Measurements from ENCODE around the gene ABHD13. TPM values are rescaled to one million over a fixed set of nuclear protein-coding genes. Genes with fewer than 3 reads are reported as not detected.

The ABHD13 gene
- total RNA-seq, 1 experiment from 2014 or later: 4.1 TPM

DNA sequence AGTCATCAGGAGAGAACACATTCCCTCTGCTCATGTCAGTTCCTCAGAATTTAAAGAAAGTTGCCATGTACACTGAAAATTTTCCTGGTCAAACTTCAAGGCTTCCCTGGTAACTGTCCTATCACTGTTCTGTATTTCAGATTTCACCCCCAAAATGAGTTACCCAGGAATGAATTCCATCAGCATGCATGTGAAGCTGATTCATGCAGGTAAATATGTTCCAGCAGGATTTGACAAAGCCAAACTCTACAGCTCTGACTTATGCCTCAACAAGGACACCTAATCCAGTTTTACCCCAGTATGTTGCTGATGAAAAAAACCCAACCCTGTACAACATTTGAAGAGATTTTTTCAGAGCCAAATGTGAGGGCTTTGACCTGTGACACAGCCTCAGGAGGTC, 24.4 kb upstream of the ABHD13 start:
- H2AFZ ChIP-seq (ENCODE audit: low read depth, low read length, poor library complexity, severe bottlenecking): no peak overlapping the region
- H3K79me2 ChIP-seq (ENCODE audit: insufficient read depth, low read length): no peaks in the 10 kb centered on the region
- intact Hi-C loops (cut with micrococcal nuclease): no loop called here
- no peaks in the 10 kb centered on the region for H3K36me3 ChIP-seq (ENCODE audit: control insufficient read depth in 1 of 2, insufficient read depth in 2 of 2, low read length in 2 of 2)
- H3K9ac ChIP-seq (ENCODE audit: low read length): no peak overlapping the region
- H4K20me1 ChIP-seq (ENCODE audit: insufficient read depth): no peaks in the 10 kb centered on the region
- no peak overlapping the region for H3K4me2 ChIP-seq (ENCODE audit: low read length)
- no peaks in the 10 kb centered on the region; the same call in 1 of the 2 replicates for H3K27me3 ChIP-seq (ENCODE audit: insufficient read depth, low read length)
- no peaks in the 10 kb centered on the region for H3K9me3 ChIP-seq (ENCODE audit: control insufficient read depth in 1 of 2, insufficient read depth in 1 of 2, low read depth in 1 of 2, low read length in 2 of 2)
- ChIA-PET POLR2A (no interaction called here), RAD21 (ENCODE audit: low non-redundant PET in 1 of 2, low total read pairs in 2 of 2, uncharacterized antibody in 2 of 2, unreplicated experiment in 2 of 2) (no interaction called here), CTCF (no interaction called here)
- DNase-seq (ENCODE audit: low read depth, low spot score) (no peak), ATAC-seq (no peak)
- H3K9me2 ChIP-seq (ENCODE audit: insufficient read depth): no peaks in the 10 kb centered on the region
- H3K4me1 ChIP-seq (ENCODE audit: control insufficient read depth in 1 of 2, insufficient read depth in 2 of 2, low read length in 2 of 2): no peaks in the 10 kb centered on the region
- no peak overlapping the region for H3K27ac ChIP-seq (ENCODE audit: low read depth, low read length)
- no TSS peak for BruUV-seq (replicated peaks)
- TF ChIP-seq, protein P1, sequence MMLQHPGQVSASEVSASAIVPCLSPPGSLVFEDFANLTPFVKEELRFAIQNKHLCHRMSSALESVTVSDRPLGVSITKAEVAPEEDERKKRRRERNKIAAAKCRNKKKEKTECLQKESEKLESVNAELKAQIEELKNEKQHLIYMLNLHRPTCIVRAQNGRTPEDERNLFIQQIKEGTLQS (IDR thresholded peaks at IDR 0.05): no peak
- TF ChIP-seq CTCF (IDR thresholded peaks at IDR 0.05 in 2 of 3, conservative IDR thresholded peaks at IDR 0.05 in 1 of 3; ENCODE audit: borderline replicate concordance in 1 of 3, insufficient read depth in 1 of 3, low read depth in 2 of 3, low read length in 2 of 3): no peak
- TF ChIP-seq EZH2 (IDR thresholded peaks at IDR 0.05): no peak
- TF ChIP-seq ELF1 (IDR thresholded peaks at IDR 0.05; ENCODE audit: borderline replicate concordance, low read depth): no peak
- TF ChIP-seq, protein P2, sequence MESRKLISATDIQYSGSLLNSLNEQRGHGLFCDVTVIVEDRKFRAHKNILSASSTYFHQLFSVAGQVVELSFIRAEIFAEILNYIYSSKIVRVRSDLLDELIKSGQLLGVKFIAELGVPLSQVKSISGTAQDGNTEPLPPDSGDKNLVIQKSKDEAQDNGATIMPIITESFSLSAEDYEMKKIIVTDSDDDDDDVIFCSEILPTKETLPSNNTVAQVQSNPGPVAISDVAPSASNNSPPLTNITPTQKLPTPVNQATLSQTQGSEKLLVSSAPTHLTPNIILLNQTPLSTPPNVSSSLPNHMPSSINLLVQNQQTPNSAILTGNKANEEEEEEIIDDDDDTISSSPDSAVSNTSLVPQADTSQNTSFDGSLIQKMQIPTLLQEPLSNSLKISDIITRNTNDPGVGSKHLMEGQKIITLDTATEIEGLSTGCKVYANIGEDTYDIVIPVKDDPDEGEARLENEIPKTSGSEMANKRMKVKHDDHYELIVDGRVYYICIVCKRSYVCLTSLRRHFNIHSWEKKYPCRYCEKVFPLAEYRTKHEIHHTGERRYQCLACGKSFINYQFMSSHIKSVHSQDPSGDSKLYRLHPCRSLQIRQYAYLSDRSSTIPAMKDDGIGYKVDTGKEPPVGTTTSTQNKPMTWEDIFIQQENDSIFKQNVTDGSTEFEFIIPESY (IDR thresholded peaks at IDR 0.05; ENCODE audit: extremely low read depth, insufficient replicate concordance, low read length): no peak
- no peak for TF ChIP-seq MAX (IDR thresholded peaks at IDR 0.05)
- no peak for TF ChIP-seq CBX3 (IDR thresholded peaks at IDR 0.05; ENCODE audit: low read depth)
- TF ChIP-seq SIN3A (IDR thresholded peaks at IDR 0.05; ENCODE audit: low read depth): no peak
- no peak for TF ChIP-seq TCF7L2 (IDR thresholded peaks at IDR 0.05; ENCODE audit: borderline replicate concordance, extremely low read depth, insufficient read depth, insufficient read length)
- TF ChIP-seq JUND (IDR thresholded peaks at IDR 0.05): no peak
- TF ChIP-seq SRF (IDR thresholded peaks at IDR 0.05; ENCODE audit: low read depth): no peak
- TF ChIP-seq FOSL1 (IDR thresholded peaks at IDR 0.05; ENCODE audit: low read depth): no peak
- no peak overlapping the region for H3K4me3 ChIP-seq (replicated peaks in 1 of 2; ENCODE audit: low read depth in 1 of 2, low read length in 2 of 2)

Data from HCT116 (cell line).